Endometrium (tissue), 2 donors: ENCODE results near the gene ALOX15.
"Not testable (repeated sequence)": the region's sequence is repeated elsewhere in the genome, so short reads cannot be mapped to it uniquely, and the experiment has no call there.

Experiments
- FAIRE-seq: peaks from 2 replicates; lab custom pipeline; 2012; peaks lifted over from hg19 to GRCh38; lab: Jason Lieb, UNC
- donor health status: control.
- donor health status: control.

The ALOX15 gene

GRCh38 chr17:4594406-4594805, 47.1 kb downstream of the ALOX15 start:
- no peak for FAIRE-seq

DNA sequence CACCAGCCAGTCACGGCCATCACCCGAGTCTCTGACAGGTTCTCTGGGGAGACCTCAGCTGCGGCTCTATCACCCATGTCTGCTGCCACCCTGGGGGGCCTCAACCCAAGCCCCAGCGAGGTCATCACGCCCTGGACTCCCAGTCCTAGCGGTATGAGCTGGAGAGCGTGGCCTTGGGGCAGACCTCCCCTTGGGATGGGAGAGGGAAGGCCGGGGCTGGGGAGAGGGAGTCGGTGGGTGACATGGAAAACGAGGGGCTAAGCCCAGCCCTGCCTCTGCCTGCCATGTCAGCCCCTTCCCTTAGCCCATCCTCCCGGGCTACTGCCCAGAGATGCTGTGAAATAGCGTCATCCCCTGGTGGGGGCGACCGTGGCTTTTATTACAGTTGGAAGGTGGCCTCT, 48.5 kb downstream of the ALOX15 start:
- no peak for FAIRE-seq

DNA sequence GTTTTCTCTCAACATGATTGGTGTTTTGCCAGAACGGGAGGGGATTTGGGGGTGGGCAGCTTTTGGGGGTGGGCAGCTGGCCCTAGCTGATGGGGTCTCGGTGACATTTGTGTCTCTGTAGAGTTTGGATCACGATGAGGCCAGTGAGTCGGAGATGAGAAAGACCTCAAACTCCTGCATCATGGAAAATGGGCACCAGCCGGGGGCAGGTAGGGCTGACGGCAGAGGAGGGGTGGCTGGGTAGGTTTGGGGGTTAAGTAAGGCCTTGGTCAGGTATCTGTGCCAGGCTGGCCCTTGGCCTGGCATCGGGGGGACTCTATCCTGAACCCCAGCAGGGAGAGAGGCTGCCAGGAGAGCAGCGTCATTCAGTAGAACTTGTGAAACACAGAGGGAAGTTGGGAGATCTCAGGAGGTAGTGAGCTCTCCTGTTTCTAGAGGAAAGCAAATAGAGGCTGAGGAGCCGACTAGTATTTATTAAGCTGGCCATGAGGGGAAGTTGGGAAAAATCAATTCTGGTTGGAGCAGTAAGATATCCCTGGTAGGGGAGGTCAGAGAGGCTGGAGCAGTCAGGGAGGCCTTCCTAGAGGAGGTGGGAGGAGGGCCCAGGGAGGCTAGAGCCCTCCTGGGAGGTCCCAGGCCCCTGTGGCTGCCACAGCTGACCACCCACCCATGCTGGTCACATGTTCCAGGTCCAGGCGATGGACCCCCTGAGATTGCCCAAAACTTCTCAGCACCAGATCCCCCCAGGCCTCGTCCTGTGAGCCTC, 49.1 kb downstream of the ALOX15 start:
- FAIRE-seq: no peak

DNA sequence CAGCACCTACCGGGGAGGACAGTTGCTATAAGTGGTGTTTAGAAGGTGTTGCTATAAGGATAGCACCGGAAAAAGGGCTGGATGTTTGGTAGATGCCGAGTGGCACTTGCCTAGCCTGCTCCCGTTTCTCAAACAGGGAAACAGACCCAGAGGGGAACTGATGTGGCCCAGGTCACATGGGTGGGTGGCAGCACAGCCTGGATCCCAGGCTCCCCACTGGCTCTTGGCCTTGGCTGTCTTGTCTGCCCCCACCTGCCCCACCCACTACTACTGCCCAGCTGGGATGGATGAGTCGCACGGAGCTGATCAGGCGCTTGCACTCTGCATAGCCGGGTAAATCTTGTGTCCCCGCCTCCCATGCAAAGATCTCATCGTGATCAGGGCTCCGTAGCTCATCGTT, 49.9 kb downstream of the ALOX15 start:
- no peak for FAIRE-seq

DNA sequence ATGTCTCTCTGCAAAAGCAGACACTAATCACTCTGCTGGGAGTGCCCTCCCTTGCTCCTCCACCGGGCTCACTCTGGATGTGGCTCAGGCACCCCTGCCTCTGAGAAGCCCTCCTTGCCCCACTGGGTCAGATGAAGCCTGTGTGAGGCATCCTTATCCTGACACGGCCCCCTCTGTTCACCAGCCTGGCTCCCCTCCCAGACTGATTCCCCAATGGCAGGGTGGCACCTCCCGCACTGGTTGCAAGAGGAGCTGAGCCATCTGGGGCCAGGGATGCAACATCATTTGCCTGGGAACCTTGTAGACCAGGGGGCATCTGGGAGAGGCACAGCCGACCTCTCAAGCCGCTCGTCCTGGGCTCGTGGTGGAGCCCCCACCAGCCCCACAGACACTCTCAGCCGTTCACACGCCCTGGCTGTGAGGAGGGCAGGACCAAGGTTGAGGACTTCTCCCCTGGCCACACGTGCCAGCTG, 50.5 kb downstream of the ALOX15 start:
- no peak for FAIRE-seq

DNA sequence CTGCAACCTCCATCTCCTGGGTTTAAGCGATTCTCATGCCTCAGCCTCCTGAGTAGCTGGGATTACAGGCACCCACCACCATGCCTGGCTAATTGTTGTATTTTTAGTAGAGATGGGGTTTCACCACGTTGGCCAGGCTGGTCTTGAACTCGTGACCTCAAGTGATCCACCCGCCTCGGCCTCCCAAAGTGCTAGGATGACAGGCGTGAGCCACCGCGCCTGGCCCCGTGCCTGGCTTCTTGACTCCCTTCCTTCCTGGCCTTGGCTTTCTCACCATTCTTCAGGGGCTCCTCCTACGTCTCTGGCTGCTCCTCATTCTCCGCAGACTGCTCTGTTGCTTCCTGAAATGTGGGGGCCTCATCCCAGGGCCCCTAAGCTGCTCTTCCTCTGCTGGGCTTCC, 51.4 kb downstream of the ALOX15 start:
- FAIRE-seq: not testable (repeated sequence)

GRCh38 chr17:4588898-4589625, 52.4 kb downstream of the ALOX15 start:
- no peak for FAIRE-seq

DNA sequence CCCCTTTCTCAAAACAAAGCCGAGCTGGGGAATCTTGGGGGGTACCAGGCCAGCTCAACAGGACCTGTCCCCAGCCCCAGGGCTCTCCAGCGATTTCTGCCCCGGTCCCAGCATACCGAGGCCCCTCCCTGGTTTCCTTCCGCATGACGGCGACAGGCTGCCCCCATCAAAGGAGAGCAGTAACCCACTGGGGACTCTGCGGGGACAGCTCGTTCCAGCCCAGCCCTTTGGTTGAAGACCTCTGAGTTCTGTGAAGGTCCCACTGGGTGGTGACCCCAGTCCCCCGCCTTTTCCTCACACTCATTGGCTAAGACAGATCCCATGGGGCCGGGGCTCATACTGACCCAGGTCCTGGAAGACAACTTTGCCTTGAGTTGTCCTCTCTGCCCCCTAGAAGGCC, 53.1 kb downstream of the ALOX15 start:
- no peak for FAIRE-seq

DNA sequence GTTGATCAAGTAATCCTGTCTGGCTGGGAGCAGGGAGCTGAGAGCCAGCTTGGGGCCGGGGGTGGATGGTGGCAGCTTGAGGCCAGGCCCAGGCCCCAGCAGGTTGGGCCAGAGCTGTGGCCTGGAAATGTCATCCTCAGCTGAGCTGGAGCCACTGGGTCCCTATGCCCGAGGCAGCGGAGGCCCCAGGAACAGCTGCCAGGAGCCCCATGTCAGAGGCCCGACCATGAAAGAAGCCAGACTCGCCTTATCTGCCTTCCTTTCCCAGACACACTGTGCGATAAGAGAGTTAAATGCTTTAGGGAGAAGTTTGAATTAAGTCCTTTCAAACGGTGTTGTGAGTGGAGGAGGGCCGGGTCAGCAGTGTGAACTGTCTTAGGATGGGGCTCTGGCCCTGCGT, 53.7 kb downstream of the ALOX15 start:
- FAIRE-seq: no peak

DNA sequence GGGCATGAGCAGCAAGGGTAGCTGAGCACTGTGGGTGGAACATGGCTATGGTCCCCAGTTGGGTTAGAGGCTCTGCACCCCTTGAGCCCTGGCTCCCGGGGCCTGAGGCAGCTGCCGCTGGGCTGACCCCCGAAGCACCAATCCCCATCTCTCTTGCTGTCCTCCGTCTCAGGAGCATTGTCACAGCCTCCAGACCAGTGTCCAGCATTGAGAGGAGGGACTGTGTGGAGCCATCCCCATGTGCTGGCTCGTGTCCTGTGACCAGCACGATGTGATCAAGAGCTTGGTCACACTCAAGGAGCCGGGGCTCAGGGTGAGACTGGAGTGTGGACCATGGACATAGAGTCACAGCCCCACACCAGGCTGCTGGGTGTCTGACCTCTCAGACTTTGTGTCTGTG, 54.3 kb downstream of the ALOX15 start:
- no peak for FAIRE-seq

DNA sequence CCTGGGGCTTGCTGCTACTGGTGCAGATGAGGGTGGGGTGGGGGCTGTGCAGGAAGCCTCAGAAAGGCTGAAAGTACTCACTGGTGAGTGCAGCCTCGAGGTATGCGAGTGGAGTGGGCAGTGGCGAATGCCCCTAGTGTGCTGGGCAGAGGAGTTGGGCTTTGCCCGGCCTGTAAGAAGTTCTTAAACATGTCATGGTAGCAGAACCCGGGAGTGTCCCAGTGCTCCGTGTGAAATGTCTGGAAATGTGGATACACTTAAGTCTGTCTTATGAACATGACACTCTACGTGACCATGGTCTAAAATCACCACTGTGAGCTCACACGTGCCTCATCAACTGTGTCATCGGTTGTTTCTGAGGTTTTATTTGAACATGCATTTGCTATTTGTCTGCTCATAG, 55.4 kb downstream of the ALOX15 start:
- FAIRE-seq: no peak

DNA sequence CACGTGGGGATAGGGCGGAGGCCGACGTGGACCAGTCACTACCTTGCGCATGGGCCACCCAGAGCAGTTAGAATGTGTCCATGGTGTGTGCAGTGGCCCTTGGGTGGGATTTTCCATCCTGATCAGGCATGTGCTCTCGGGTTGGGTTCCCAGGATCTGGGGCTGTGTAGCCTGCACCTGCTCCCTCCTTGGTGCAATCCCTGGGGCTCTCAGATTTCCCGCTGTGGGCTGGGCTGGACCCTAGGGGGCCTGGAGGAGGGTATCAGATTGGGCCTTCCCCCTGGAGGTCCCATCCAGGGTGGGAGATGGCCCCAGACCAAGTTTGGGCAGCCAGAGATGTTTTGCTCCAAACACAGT, 55.9 kb downstream of the ALOX15 start:
- FAIRE-seq: no peak

DNA sequence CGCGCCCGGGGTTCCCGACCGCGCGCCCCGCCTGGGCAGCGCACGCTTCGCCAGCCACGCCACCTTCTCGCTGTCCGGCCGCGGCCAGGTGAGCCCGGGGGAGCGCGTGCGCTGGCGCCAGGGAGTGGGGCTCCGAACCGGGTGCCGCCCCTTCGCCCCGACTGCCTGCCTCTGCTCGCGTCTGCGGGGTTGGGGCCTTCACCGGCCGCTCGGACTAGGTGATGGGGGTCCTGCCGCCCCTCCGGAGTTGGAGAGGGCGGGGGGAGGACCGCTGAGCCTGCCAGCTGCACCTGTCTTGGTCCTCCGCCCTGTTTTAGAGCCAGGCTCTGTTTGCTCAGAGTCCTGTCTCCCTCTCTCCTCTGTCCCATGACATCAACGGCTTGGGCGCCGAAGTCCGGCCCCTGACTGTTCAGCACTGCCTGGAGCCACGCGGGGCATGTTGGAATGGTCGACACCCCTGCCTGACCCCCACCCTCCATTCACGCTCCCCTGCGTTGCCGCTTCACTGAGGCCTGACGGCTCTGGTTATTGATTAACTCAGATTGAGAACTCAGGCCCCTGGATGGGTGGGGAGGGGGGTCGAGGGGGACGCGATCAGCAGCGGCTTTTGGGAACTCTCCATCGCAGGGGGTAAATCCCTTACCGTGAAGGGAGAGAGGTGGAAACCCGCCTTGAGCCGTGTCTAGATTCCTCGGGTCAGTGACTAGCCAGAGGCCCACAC, 56.4 kb downstream of the ALOX15 start:
- no peak for FAIRE-seq

DNA sequence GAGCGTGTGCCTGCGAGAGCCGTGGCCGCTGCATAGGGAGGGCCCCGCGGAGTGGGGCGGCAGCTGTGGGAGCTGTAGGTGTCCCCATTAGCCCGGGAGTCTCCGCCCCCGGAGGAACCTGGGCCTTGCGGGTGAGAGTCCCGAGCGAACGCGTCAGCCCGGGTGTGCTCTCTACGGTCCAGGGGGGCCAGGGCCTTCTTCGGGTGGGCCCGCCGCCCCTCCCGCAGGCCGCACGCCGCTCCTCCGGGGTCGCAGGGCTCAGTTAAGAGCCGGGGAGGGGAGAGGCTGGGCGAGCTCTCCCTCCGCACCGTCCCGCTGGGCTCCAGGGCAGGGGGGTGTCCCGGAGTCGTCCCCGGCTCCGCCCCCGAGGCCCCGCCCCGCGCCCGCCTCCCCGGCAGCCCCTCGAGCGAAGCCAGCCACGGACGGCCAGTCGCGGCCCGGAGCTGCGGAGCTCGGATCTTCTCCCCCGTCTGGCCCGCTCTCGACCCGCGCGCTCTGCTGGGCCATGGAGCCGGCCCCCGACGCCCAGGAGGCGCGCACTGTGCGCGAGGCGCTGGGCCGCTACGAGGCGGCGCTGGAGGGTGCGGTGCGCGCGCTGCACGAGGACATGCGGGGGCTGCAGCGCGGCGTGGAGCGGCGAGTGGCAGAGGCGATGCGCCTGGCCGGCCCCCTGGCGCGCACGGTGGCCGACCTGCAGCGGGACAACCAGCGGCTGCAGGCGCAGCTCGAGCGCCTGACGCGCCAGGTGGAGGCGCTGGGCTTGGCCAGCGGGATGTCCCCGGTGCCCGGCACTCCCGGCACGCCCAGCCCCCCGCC, 57.2 kb downstream of the ALOX15 start, which contains the start of gene SMTNL2:
Gene SMTNL2 (plus strand): TSS at position 429 of the 816 bp plus-strand sequence. CDS start 77 bp downstream, at position 506.
- no peak for FAIRE-seq

GRCh38 chr17:4583782-4584100, 57.7 kb downstream of the ALOX15 start:
- FAIRE-seq: no peak

GRCh38 chr17:4583206-4583605, 58.3 kb downstream of the ALOX15 start:
- FAIRE-seq: no peak

- FAIRE-seq: no peak
Observed at GRCh38 chr17:4582691-4583090, 58.8 kb downstream of the ALOX15 start.

DNA sequence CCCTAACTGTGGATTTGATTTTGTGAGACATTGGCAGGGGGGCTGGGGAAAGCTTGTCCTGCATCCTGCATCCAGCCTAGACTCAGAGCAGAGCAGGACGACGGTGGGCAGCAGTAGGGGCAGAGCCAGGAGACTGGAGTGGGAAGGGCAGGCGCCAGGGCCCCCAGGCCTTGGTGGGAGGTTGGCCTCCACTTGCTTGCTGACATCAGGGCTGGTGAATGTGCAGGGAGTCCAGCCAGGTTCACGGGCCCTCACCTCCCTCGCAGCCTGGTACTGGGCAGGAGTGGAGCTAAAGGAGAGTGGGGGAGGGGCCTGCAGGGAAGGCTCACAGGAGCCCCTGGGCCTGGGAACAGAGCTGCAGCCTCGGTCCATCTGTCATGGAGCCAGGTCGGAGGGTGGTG, 59.4 kb downstream of the ALOX15 start:
- no peak for FAIRE-seq
